ENCODE results near the gene CACNA1D.

CACNA1D gene

DNA sequence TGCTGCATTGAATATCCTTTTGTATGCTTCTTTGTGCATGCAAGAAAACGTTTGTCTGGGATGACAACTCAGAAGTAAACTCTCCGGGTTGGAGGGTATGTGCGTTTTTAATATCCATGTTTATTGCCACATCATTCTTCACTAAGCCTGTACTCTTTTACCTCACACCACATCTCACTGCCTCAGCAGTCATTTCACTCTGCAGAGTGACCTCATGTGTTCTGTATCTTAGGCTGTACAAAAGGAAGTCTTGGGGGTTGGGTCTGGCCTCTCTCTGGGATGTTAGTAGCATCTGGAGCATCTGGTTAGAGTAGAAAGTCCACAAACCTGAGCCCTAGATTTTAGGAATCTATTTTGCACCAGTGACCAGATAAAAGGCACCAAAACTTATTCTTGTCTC is 16.1 kb downstream of the CACNA1D start:
- no peak overlapping the region for H2AFZ ChIP-seq (ENCODE audit: low read depth, low read length, severe bottlenecking)
- no peak overlapping the region for H3K9ac ChIP-seq (ENCODE audit: low read length)
- H4K20me1 ChIP-seq (ENCODE audit: low read depth, low read length): no peaks in the 10 kb centered on the region
- no peaks in the 10 kb centered on the region for H3K9me3 ChIP-seq (ENCODE audit: insufficient read depth, low read length)
- no peak overlapping the region for H3K27ac ChIP-seq (ENCODE audit: low read depth, low read length)
- H3K36me3 ChIP-seq (ENCODE audit: low read length): no peaks in the 10 kb centered on the region
- no peak overlapping the region for H3K4me2 ChIP-seq (ENCODE audit: low read depth, low read length, poor library complexity, severe bottlenecking)
- no peaks in the 10 kb centered on the region for H3F3A ChIP-seq (ENCODE audit: insufficient read depth)
- TF ChIP-seq EZH2phosphoT487 (conservative IDR thresholded peaks at IDR 0.05; ENCODE audit: low read length): no peak
- TF ChIP-seq CTCF (IDR thresholded peaks at IDR 0.05; ENCODE audit: insufficient read depth, low read length, poor library complexity, severe bottlenecking): no peak
- no peak overlapping the region for H3K4me3 ChIP-seq (ENCODE audit: insufficient read depth, low read length, poor library complexity, severe bottlenecking)
- H3K27me3 ChIP-seq (ENCODE audit: low read length): no peaks in the 10 kb centered on the region
- H3K9me2 ChIP-seq (replicated peaks; ENCODE audit: insufficient read depth, low read length): no peaks in the 10 kb centered on the region
- no peaks in the 10 kb centered on the region for H3K79me2 ChIP-seq (ENCODE audit: insufficient read depth, low read length)

DNA sequence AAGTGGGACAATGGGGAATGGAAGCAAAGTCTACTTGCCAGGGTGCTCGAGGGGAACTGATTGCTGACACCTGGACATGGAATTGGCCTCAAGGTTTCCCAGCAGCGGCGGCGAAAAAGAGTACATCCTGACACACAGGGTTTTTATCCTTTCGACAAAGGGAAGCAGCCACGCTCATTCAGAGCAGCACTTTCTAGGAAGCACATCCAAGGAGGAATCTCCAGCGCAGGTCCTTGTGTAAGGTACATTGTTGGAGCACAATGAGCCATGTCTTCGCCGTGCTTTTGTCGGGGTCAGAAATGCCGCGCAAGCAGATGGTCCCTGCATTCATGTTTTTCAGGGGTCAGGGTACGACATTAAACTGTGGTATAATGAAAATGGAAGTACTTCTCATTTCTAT is 16.8 kb downstream of the CACNA1D start:
- H3K9ac ChIP-seq (ENCODE audit: low read length): no peak overlapping the region
- H3K27ac ChIP-seq (ENCODE audit: low read depth, low read length): no peak overlapping the region
- no peak for TF ChIP-seq CTCF (IDR thresholded peaks at IDR 0.05; ENCODE audit: insufficient read depth, low read length, poor library complexity, severe bottlenecking)
- no peak for TF ChIP-seq EZH2phosphoT487 (conservative IDR thresholded peaks at IDR 0.05; ENCODE audit: low read length)

DNA sequence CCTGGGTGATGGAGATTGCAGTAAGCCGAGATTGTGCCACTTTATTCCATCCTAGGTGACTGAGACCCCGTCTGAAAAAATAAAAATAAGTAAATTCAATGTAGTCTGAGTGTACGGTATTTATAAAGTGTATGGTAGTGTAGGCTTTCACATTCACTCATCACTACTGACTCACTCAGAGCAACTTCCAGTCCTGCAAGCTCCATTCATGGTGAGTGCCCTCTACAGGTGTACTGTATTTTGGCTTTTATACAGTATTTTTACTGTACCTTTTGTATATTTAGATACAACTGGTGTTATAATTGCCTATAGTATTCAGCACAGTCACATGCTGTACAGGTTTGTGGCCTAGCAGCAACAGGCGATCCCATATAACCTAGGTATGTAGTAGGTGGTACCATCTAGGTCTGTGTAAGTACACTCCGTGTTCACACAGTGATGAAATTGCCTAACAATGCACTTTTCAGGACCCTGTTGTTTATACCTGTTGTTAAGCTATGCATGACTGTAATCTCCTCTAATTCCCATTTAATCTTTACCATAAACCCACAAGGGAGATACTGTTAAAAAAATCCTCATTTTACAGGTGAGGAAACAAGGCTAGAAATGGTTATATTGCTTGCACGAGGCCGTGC is 19.3 kb downstream of the CACNA1D start:
- TF ChIP-seq EZH2phosphoT487 (conservative IDR thresholded peaks at IDR 0.05; ENCODE audit: low read length) (no peak), CTCF (IDR thresholded peaks at IDR 0.05; ENCODE audit: insufficient read depth, low read length, poor library complexity, severe bottlenecking) (peak; percentile 37)

More for the DNA sequence above, 16.8 kb downstream of the CACNA1D start:
- Histone ChIP-seq H3K9me2 (replicated peaks; ENCODE audit: insufficient read depth, low read length) (no peaks in the 10 kb centered on the region), H4K20me1 (ENCODE audit: low read depth, low read length) (no peaks in the 10 kb centered on the region), H3K9me3 (ENCODE audit: insufficient read depth, low read length) (no peaks in the 10 kb centered on the region), H3K27me3 (ENCODE audit: low read length) (no peaks in the 10 kb centered on the region), H3K4me2 (ENCODE audit: low read depth, low read length, poor library complexity, severe bottlenecking) (no peak overlapping the region), H2AFZ (ENCODE audit: low read depth, low read length, severe bottlenecking) (no peak overlapping the region), H3K4me3 (ENCODE audit: insufficient read depth, low read length, poor library complexity, severe bottlenecking) (no peak overlapping the region), H3F3A (ENCODE audit: insufficient read depth) (no peaks in the 10 kb centered on the region), H3K36me3 (ENCODE audit: low read length) (no peaks in the 10 kb centered on the region), H3K79me2 (ENCODE audit: insufficient read depth, low read length) (no peaks in the 10 kb centered on the region)

More for the DNA sequence above, 19.3 kb downstream of the CACNA1D start:
- Histone ChIP-seq H3K9ac (ENCODE audit: low read length) (no peak overlapping the region), H3K79me2 (ENCODE audit: insufficient read depth, low read length) (no peaks in the 10 kb centered on the region), H3K27ac (ENCODE audit: low read depth, low read length) (no peak overlapping the region), H3F3A (ENCODE audit: insufficient read depth) (no peaks in the 10 kb centered on the region), H3K9me2 (replicated peaks; ENCODE audit: insufficient read depth, low read length) (no peaks in the 10 kb centered on the region), H3K4me3 (ENCODE audit: insufficient read depth, low read length, poor library complexity, severe bottlenecking) (no peak overlapping the region), H3K36me3 (ENCODE audit: low read length) (no peaks in the 10 kb centered on the region), H2AFZ (ENCODE audit: low read depth, low read length, severe bottlenecking) (no peak overlapping the region), H3K4me2 (ENCODE audit: low read depth, low read length, poor library complexity, severe bottlenecking) (no peak overlapping the region), H3K9me3 (ENCODE audit: insufficient read depth, low read length) (no peaks in the 10 kb centered on the region), H3K27me3 (ENCODE audit: low read length) (no peaks in the 10 kb centered on the region), H4K20me1 (ENCODE audit: low read depth, low read length) (no peaks in the 10 kb centered on the region)

Measured in SU-DHL-6 (cell line).